Measurements from ENCODE around the gene HSCB.

- no peak for TF ChIP-seq CTCF (IDR thresholded peaks at IDR 0.05)
- TF ChIP-seq POLR2A (IDR thresholded peaks at IDR 0.05) = no peak
Measured at GRCh38 chr22:28795071-28795693, 53.3 kb downstream of the HSCB start.
